ENCODE results near the gene CALR. TPM values are rescaled to one million over a fixed set of nuclear protein-coding genes. Genes with fewer than 3 reads are reported as not detected.

CALR gene
- total and polyA plus RNA-seq, 9 of the 15 experiments (the other 6 are each of a cell fraction or from before 2014, with no cell fraction given), result 126 to 811 (median 642) TPM

DNA sequence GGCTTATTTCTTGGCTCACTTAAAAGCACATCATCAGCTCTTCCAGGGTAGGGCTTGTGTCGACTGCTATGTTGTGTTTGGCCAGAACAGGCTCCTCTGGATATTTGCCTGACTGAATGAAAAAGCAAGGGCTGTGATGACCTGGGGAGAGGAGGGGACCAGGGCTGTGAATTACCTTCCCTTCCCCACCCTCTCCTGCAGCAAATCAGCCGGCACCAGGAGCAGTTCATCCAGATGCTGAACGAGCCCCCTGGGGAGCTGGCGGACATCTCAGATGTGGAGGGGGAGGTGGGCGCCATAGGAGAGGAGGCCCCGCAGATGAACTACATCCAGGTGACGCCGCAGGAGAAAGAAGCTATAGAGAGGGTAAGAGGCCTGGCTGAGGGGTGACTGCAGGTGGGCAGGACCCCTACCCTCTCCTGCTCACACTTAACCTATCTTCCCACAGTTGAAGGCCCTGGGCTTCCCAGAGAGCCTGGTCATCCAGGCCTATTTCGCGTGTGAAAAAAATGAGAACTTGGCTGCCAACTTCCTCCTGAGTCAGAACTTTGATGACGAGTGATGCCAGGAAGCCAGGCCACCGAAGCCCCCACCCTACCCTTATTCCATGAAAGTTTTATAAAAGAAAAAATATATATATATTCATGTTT lies 14.2 kb downstream of the CALR start (continued):
- TF ChIP-seq, protein P1, sequence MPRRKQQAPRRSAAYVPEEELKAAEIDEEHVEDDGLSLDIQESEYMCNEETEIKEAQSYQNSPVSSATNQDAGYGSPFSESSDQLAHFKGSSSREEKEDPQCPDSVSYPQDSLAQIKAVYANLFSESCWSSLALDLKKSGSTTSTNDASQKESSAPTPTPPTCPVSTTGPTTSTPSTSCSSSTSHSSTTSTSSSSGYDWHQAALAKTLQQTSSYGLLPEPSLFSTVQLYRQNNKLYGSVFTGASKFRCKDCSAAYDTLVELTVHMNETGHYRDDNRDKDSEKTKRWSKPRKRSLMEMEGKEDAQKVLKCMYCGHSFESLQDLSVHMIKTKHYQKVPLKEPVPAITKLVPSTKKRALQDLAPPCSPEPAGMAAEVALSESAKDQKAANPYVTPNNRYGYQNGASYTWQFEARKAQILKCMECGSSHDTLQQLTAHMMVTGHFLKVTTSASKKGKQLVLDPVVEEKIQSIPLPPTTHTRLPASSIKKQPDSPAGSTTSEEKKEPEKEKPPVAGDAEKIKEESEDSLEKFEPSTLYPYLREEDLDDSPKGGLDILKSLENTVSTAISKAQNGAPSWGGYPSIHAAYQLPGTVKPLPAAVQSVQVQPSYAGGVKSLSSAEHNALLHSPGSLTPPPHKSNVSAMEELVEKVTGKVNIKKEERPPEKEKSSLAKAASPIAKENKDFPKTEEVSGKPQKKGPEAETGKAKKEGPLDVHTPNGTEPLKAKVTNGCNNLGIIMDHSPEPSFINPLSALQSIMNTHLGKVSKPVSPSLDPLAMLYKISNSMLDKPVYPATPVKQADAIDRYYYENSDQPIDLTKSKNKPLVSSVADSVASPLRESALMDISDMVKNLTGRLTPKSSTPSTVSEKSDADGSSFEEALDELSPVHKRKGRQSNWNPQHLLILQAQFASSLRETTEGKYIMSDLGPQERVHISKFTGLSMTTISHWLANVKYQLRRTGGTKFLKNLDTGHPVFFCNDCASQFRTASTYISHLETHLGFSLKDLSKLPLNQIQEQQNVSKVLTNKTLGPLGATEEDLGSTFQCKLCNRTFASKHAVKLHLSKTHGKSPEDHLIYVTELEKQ (CRISPR knock-in tag; IDR thresholded peaks at IDR 0.05), result no peak
- no peak for TF ChIP-seq POLR2H (tag; IDR thresholded peaks at IDR 0.05; ENCODE audit: low read depth)
- TF ChIP-seq ZBTB1 (CRISPR knock-in tag; IDR thresholded peaks at IDR 0.05; ENCODE audit: borderline replicate concordance, low read depth), result no peak
- TF ChIP-seq ELF2 (CRISPR knock-in tag; IDR thresholded peaks at IDR 0.05), result no peak
- no peak for TF ChIP-seq NFIX (CRISPR knock-in tag; IDR thresholded peaks at IDR 0.05; ENCODE audit: low read depth)
- no peak for TF ChIP-seq POLR2B (IDR thresholded peaks at IDR 0.05; ENCODE audit: low read depth, partially characterized antibody)
- peak; percentile 17; the same call in 1 of the 2 replicates for TF ChIP-seq VEZF1 (CRISPR knock-in tag; IDR thresholded peaks at IDR 0.05)
- no peak for TF ChIP-seq ZNF444 (CRISPR knock-in tag; IDR thresholded peaks at IDR 0.05)
- no peak for TF ChIP-seq ZNF449 (CRISPR knock-in tag; IDR thresholded peaks at IDR 0.05)
- TF ChIP-seq ASH1L (IDR thresholded peaks at IDR 0.05; ENCODE audit: borderline replicate concordance, low read depth, partially characterized antibody), result no peak
- TF ChIP-seq CBX3 (IDR thresholded peaks at IDR 0.05; ENCODE audit: borderline replicate concordance in 1 of 2, low read length in 2 of 2), result no peak
- TF ChIP-seq HNRNPK (IDR thresholded peaks at IDR 0.05; ENCODE audit: low read depth, low read length, poor library complexity, severe bottlenecking), result no peak
- TF ChIP-seq, protein P2, sequence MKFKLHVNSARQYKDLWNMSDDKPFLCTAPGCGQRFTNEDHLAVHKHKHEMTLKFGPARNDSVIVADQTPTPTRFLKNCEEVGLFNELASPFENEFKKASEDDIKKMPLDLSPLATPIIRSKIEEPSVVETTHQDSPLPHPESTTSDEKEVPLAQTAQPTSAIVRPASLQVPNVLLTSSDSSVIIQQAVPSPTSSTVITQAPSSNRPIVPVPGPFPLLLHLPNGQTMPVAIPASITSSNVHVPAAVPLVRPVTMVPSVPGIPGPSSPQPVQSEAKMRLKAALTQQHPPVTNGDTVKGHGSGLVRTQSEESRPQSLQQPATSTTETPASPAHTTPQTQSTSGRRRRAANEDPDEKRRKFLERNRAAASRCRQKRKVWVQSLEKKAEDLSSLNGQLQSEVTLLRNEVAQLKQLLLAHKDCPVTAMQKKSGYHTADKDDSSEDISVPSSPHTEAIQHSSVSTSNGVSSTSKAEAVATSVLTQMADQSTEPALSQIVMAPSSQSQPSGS (CRISPR knock-in tag; IDR thresholded peaks at IDR 0.05), result no peak
- TF ChIP-seq, protein P3, sequence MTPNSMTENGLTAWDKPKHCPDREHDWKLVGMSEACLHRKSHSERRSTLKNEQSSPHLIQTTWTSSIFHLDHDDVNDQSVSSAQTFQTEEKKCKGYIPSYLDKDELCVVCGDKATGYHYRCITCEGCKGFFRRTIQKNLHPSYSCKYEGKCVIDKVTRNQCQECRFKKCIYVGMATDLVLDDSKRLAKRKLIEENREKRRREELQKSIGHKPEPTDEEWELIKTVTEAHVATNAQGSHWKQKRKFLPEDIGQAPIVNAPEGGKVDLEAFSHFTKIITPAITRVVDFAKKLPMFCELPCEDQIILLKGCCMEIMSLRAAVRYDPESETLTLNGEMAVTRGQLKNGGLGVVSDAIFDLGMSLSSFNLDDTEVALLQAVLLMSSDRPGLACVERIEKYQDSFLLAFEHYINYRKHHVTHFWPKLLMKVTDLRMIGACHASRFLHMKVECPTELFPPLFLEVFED (CRISPR knock-in tag; conservative IDR thresholded peaks at IDR 0.05), result no peak
